Activated CD8-positive, alpha-beta memory T cell treated with anti-CD3 and anti-CD28 coated beads for 24 hours (primary cell): ENCODE data around the gene SYCP2L.

Experiments used
- DNase-seq: peaks from one replicate; pipeline ENCODE4 v3.0.0-alpha.2; 2020

SYCP2L gene

GRCh38 chr6:11012295-11012754, 125.5 kb downstream of the SYCP2L start:
- DNase-seq = no peak

- no peak for DNase-seq
These were observed 126.3 kb downstream of the SYCP2L start for GRCh38 chr6:11012976-11013720.

- no peak for DNase-seq
These were observed 126.8 kb downstream of the SYCP2L start for GRCh38 chr6:11013721-11014070.

- DNase-seq = no peak
These were observed 128.2 kb downstream of the SYCP2L start for GRCh38 chr6:11015102-11015501.

- no peak for DNase-seq
These were observed 129.6 kb downstream of the SYCP2L start for GRCh38 chr6:11016452-11016851.

- no peak for DNase-seq
These were observed 130.2 kb downstream of the SYCP2L start for GRCh38 chr6:11017090-11017489.

GRCh38 chr6:11018225-11018624, 131.4 kb downstream of the SYCP2L start:
- DNase-seq = no peak

- no peak for DNase-seq
These were observed 134.2 kb downstream of the SYCP2L start for GRCh38 chr6:11021003-11021402.

GRCh38 chr6:11021714-11022113, 134.9 kb downstream of the SYCP2L start:
- no peak for DNase-seq

GRCh38 chr6:11023032-11023431, 136.2 kb downstream of the SYCP2L start:
- no peak for DNase-seq
